MM.1S (cell line): ENCODE measurements around the gene RHBDL1.

Source experiments
- DNase-seq: peaks from one replicate; pipeline ENCODE4 v3.0.0-alpha.2; 2015
- H2AFZ ChIP-seq: fragments of 300-600 bp; sonication (generic); 2 replicates; pipeline ENCODE4 v1.6.0; 2016; ENCODE audit warnings: antibody characterized with exemption, low read length
- H3F3A ChIP-seq: fragments of 300-600 bp; sonication (generic); 2 replicates; pipeline ENCODE4 v1.6.1; 2016; ENCODE audit warnings: mild to moderate bottlenecking, antibody characterized with exemption, low read length, moderate library complexity, mixed read lengths; ENCODE audit not compliant: insufficient read depth
- H3K27ac ChIP-seq: fragments of 300-600 bp; sonication (generic); 2 replicates; pipeline ENCODE4 v1.5.1; 2016; ENCODE audit warnings: mild to moderate bottlenecking, low read length
- H3K27me3 ChIP-seq: fragments of 300-600 bp; sonication (generic); replicated peaks from 2 replicates; pipeline ENCODE4 v1.6.0; 2016; ENCODE audit warnings: low read length; ENCODE audit not compliant: insufficient read depth
- H3K36me3 ChIP-seq: fragments of 300-600 bp; sonication (generic); replicated peaks from 2 replicates; pipeline ENCODE4 v1.6.1; 2016; ENCODE audit warnings: mild to moderate bottlenecking, low read length, mixed read lengths; ENCODE audit not compliant: insufficient read depth
- H3K4me1 ChIP-seq: fragments of 300-600 bp; sonication (generic); 2 replicates; pipeline ENCODE4 v1.6.1; 2016; ENCODE audit warnings: low read length, mixed read lengths
- H3K4me2 ChIP-seq: fragments of 300-600 bp; sonication (generic); 2 replicates; pipeline ENCODE4 v1.6.0; 2016; ENCODE audit warnings: low read depth, low read length
- H3K4me3 ChIP-seq: fragments of 300-600 bp; sonication (generic); 2 replicates; pipeline ENCODE4 v1.5.1; 2016; ENCODE audit warnings: low read length, mixed read lengths
- H3K79me2 ChIP-seq: fragments of 300-600 bp; sonication (generic); 2 replicates; pipeline ENCODE4 v1.6.1; 2016; ENCODE audit warnings: mixed run types, low read length, mixed read lengths
- H3K9ac ChIP-seq: fragments of 300-600 bp; sonication (generic); 2 replicates; pipeline ENCODE4 v1.6.1; 2016; ENCODE audit warnings: low read length, mixed read lengths
- H3K9me2 ChIP-seq: fragments of 300-600 bp; sonication (generic); replicated peaks from 2 replicates; pipeline ENCODE4 v1.6.1; 2016; ENCODE audit warnings: mild to moderate bottlenecking, low read length, mixed read lengths; ENCODE audit not compliant: insufficient read depth
- H3K9me3 ChIP-seq: fragments of 300-600 bp; sonication (generic); replicated peaks from 2 replicates; pipeline ENCODE4 v1.6.1; 2016; ENCODE audit warnings: mild to moderate bottlenecking, low read length, mixed read lengths; ENCODE audit not compliant: insufficient read depth
- H4K20me1 ChIP-seq: fragments of 300-600 bp; sonication (generic); 2 replicates; pipeline ENCODE4 v1.6.1; 2016; ENCODE audit warnings: mild to moderate bottlenecking, low read length, moderate library complexity, mixed read lengths; ENCODE audit not compliant: insufficient read depth
- EZH2 ChIP-seq: fragments of 300-600 bp; sonication (generic); optimal IDR thresholded peaks from 2 replicates; pipeline ENCODE3; 2017; ENCODE audit warnings: low read depth, mild to moderate bottlenecking, antibody characterized with exemption, low read length, mixed read lengths
- EZH2phosphoT487 ChIP-seq: fragments of 300-600 bp; sonication (generic); IDR thresholded peaks from 2 replicates; pipeline ENCODE4 v1.6.1; 2018; ENCODE audit warnings: antibody characterized with exemption, low read length
- TF ChIP-seq, protein P1 (sequence below): fragments of 300-600 bp; sonication (generic); IDR thresholded peaks from 2 replicates; pipeline ENCODE4 v1.5.1; 2016; ENCODE audit warnings: antibody characterized with exemption, low read length, mixed read lengths

The RHBDL1 gene

DNA sequence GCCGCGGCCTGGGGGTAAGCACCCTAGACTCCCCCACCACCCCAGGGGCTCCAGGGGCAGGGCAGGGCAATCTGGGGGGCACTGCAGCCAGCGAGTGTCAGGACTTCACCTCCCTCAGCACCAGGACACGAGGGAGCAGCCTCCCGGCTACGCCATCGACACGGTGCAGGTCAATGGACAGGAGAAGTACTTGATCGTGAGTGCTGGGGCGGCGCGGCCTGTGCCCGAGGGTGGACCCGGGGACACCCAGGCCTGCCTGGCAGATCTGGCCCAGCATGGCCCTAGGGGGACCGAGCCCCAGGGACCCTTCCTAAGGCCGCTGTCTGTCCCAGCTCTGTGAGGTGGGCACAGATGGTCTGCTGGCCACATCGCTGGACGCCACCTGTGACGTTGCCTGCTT, 3.1 kb upstream of the RHBDL1 start:
- no peaks in the 10 kb centered on the region for H3K27me3 ChIP-seq
- DNase-seq, result no peak
- no peak overlapping the region for H3K9ac ChIP-seq
- no peak overlapping the region for H2AFZ ChIP-seq
- no peaks in the 10 kb centered on the region for H3F3A ChIP-seq
- H3K27ac ChIP-seq, result no peak overlapping the region
- H3K36me3 ChIP-seq, result no peaks in the 10 kb centered on the region; the same call in 1 of the 2 replicates
- H3K4me2 ChIP-seq, result no peak overlapping the region
- no peaks in the 10 kb centered on the region for H3K9me2 ChIP-seq
- TF ChIP-seq EZH2, result no peak
- TF ChIP-seq EZH2phosphoT487, result no peak
- TF ChIP-seq, protein P1, sequence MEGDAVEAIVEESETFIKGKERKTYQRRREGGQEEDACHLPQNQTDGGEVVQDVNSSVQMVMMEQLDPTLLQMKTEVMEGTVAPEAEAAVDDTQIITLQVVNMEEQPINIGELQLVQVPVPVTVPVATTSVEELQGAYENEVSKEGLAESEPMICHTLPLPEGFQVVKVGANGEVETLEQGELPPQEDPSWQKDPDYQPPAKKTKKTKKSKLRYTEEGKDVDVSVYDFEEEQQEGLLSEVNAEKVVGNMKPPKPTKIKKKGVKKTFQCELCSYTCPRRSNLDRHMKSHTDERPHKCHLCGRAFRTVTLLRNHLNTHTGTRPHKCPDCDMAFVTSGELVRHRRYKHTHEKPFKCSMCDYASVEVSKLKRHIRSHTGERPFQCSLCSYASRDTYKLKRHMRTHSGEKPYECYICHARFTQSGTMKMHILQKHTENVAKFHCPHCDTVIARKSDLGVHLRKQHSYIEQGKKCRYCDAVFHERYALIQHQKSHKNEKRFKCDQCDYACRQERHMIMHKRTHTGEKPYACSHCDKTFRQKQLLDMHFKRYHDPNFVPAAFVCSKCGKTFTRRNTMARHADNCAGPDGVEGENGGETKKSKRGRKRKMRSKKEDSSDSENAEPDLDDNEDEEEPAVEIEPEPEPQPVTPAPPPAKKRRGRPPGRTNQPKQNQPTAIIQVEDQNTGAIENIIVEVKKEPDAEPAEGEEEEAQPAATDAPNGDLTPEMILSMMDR, result no peak
- H3K4me1 ChIP-seq, result peaks cover 9% of the 10 kb centered on the region; the same call in 1 of the 2 replicates
- H3K9me3 ChIP-seq, result no peaks in the 10 kb centered on the region
- H4K20me1 ChIP-seq, result no peaks in the 10 kb centered on the region
- H3K4me3 ChIP-seq, result no peak overlapping the region
- H3K79me2 ChIP-seq, result peaks cover 24% of the 10 kb centered on the region

DNA sequence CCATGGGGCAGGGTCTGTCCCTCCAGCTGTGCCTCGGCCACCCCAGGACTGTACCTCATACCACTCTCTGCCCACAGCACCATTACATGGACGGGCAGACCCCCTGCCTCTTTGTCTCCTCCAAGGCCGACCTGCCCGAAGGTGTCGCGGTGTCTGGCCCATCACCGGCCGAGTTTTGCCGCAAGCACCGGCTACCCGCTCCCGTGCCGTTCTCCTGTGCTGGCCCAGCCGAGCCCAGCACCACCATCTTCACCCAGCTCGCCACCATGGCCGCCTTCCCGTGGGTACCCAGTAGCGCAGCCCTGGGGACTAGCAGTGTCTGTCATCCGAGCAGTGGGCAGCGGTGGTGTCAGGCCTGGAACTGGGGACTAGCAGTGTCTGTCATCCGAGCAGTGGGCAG, 2.6 kb upstream of the RHBDL1 start:
- Histone ChIP-seq H3K9me2 (no peaks in the 10 kb centered on the region), H2AFZ (no peak overlapping the region), H3F3A (no peaks in the 10 kb centered on the region), H3K4me3 (no peak overlapping the region), H3K36me3 (no peaks in the 10 kb centered on the region; the same call in 1 of the 2 replicates), H3K4me1 (0 out of 2 replicates have a peak, but pooled peaks cover 6% of the 10 kb centered on the region), H3K79me2 (peaks cover 24% of the 10 kb centered on the region), H4K20me1 (no peaks in the 10 kb centered on the region), H3K27me3 (no peaks in the 10 kb centered on the region), H3K9me3 (no peaks in the 10 kb centered on the region), H3K4me2 (no peak overlapping the region), H3K27ac (no peak overlapping the region), H3K9ac (no peak overlapping the region)
- DNase-seq, result no peak
- TF ChIP-seq EZH2phosphoT487 (no peak), EZH2 (no peak)
- TF ChIP-seq, protein P1, result no peak

DNA sequence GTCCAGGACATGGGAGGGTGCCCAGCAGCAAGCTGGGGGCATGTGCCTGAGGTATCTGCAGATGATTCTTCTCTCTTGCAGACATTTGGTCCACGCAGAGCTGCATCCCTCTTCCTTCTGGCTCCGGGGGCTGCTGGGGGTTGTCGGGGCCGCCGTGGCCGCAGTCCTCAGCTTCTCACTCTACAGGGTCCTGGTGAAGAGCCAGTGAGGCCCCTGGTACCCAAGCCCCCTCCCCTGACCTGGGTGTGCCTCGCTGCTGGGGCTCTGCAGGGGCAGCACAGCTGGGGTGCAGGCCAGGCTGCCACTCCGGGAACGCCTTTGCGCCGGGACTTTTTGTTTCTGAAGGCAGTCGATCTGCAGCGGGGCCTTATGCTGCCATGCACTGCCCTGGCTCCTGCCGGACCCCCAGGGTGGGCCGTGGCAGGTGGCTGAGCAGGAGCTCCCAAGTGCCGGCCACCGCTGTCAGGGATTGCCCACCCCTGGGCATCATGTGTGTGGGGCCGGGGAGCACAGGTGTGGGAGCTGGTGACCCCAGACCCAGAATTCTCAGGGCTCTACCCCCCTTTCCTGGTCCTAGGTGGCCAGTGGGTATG, 2.0 kb upstream of the RHBDL1 start:
- Histone ChIP-seq H3F3A (no peaks in the 10 kb centered on the region), H3K36me3 (no peaks in the 10 kb centered on the region; the same call in 1 of the 2 replicates), H3K9me3 (no peaks in the 10 kb centered on the region), H3K9ac (no peak overlapping the region), H3K27ac (no peak overlapping the region), H3K27me3 (no peaks in the 10 kb centered on the region), H3K4me1 (0 out of 2 replicates have a peak, but pooled peaks cover 6% of the 10 kb centered on the region), H3K79me2 (peaks cover 18% of the 10 kb centered on the region), H3K4me3 (no peak overlapping the region), H3K9me2 (no peaks in the 10 kb centered on the region), H4K20me1 (no peaks in the 10 kb centered on the region), H2AFZ (no peak overlapping the region), H3K4me2 (no peak overlapping the region)
- DNase-seq, result no peak
- TF ChIP-seq, protein P1, result no peak
- TF ChIP-seq EZH2phosphoT487, result no peak
- no peak for TF ChIP-seq EZH2
